Stimulated activated CD8-positive, alpha-beta memory T cell treated with anti-CD3 and anti-CD28 coated beads, Interleukin-7, amount 100 ng/mL, for 1 hour (primary cell): ENCODE results near the gene CCDC187.
"Not testable (repeated sequence)": the region's sequence is repeated elsewhere in the genome, so short reads cannot be mapped to it uniquely, and the experiment has no call there.

Source experiments
- DNase-seq, 2 donors: peaks; one replicate each; pipeline ENCODE4 v3.0.0-alpha.2; 2020; ENCODE audit warnings: low read depth in 2 of 2

Gene CCDC187

DNA sequence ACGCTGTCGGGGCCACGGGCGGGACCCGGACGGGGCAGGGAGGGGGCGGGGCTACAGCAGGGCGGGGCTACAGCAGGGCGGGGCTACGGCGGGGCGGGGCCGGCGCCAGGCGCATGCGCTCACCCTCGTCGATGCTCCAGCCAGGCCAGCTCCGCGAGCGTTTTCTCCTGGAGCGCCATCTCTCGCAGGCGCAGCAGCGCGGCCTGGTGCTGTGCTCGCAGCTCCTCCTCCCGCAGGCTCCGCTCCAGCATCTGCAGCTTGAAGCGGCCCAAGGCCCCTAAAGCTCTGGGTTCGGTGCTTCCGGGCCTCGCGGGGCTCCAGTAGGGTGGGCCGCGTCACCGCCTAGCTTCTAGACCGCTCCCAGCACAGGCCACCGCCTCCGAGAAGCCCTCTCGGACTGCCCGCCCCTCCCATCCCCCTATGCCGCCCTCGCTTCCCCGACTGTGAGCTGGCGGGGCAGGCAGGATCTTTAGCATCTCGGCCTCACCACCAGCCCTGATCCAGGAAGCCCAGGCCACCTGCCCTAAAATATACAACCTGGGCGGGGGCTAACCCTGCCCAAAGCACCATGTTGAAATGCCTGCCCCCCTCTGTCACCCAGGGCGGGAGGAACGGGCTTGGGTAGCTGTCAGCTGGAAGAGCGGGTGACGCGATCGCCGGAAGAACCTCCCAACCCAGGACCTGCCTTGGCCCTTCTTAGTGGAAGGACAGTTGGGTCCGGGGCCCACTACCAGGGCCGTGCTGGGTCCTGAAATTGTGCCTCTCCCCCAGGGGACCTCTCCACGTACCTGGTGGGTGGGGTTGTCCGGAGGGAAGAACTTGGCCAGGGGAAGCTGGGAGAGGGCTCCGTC, 36.4 kb downstream of the CCDC187 start:
- peak; percentile 76 to 79 for DNase-seq

DNA sequence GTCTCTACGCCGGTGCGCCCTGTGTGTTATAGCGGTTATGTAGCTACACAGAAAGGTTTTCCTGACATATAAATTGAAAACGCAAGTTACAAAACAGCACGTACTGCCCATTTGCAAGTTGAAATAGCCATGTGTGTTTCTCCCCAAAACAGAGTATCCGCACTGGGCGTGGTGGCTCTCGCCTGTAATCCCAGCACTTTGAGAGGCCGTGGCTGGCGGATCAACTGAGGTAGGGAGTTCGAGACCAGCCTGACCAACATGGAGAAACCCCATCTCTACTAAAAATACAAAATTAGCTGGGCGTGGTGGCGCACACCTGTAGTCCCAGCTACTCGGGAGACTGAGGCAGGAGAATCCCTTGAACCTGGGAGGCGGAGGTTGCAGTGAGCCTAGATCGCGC, 37.3 kb downstream of the CCDC187 start:
- DNase-seq = not testable (repeated sequence)

DNA sequence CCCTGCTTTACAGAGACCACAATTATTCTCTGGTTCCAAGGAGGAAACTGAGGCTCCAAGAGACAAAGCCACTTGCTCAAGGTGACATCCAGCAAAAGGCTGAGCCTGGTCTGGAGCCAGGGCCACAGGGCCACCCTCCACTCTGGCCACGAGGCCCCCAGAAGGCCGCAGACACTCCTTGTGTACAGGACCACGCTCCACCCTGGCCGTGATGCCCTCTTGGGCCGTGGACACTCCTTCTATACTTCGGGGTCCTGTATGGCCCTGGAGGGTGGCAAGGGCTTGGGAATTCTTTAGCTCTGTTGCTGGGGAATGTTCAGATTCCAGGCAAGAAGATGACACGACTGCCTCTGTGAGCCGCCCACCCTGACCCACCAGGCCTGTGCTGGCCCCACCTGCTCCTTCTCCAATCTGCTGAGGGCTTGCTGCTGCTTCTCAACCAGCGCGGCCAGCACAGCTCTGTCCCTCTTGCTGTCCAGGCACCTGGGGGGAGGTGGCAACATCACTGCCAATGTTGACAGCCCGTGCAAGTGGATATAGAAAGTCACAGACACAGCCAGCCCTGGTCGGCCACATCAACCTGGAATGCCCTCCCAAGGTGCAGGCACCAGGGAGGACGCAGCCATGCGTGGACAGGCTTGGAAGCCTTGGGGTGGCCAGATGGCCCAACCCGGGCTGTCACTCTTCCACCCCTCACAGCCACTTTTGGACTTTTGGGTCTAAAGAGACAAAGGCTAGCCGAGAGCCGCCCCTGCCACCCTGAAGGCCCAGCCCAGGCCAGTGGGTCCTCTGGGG, 38.1 kb downstream of the CCDC187 start:
- DNase-seq = no peak

DNA sequence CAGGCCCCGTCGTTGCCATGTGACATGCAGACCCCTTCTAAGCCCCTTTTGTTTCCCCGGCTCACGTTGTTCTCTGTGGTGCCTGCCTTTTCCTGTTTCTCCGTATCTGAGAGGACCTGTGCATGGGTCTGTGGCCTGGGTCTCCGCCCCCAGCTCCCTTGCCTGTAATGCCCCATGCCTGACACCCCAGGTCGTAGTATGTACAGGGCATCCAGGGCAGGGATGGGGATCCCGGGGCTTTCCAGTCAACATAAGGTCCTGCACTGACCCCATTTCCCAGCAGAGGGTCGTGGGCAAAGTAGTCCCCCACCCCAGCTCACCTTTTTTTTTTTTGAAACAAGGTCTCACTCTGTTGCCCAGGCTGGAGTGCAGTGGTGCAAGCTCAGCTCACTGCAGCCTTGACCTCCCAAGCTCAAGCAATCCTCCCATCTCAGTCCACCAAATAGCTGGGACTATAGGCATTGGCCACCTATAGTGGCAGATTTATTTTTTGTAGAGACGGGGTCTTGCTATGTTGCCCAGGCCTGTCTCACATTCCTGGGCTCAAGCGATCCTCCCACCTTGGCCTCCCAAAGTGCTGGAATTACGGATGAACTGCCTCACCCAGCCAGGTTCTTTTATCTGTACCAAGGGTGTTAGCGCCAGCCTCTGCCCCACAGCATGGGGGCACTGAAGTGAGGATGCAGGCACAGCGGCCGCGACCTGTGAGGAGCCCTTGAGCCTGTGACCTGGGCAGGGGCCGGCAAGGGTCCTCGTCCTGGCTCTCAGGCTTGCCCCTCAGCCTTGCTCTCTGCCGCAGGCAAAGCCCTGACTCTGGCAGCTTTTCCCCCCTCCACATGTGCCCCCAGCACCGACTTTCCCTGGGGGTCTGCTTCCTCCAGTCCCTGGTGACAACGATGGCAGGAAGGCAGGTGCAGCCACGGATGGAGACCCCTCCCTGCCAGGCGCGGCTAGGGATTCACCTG, 39.2 kb downstream of the CCDC187 start:
- no peak for DNase-seq

DNA sequence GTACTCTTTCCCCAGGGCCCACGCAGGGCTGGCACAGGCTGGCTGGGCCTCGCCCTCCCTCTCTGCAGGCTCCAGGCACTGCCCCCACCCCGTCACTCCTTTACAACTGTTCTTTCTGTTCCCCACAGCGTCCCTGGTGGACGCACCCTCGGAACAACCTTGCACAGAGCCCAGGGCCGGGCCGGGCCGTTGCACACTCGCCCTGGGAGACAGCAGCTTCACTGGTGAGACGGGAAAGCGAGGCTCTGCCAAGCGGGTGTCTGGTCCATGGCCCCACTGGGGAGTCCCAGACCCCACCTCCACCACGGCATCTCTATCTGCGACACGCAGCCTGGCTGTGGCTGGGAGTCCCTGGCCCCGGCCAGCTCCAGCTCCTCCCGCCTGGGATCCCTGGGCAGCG, 39.9 kb downstream of the CCDC187 start:
- DNase-seq = no peak

DNA sequence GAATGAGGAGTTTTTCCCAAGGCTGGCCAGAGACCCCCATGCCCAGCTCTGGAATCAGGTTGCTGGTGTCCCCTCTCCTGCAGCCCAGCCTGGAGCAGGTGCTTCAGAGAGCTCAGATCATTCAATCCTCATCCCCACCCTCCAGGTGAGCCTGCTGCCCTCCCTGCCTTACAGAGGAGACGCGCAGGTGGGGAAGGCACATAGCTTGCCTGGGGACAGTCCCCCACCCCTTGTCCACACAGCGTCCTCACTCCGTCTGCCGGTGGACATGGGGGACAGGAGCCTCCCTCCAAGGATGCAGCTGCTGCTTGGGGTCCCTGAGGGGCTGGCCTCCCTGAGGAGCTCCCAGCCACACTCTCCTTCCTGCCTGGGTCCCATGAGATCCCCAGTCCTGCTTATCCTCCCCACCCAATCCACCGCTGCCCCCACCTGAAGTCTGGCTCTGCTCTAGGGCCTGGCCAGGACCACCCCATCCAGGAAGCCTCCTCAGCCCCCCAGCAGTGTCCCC, 41.2 kb downstream of the CCDC187 start:
- no peak for DNase-seq

DNA sequence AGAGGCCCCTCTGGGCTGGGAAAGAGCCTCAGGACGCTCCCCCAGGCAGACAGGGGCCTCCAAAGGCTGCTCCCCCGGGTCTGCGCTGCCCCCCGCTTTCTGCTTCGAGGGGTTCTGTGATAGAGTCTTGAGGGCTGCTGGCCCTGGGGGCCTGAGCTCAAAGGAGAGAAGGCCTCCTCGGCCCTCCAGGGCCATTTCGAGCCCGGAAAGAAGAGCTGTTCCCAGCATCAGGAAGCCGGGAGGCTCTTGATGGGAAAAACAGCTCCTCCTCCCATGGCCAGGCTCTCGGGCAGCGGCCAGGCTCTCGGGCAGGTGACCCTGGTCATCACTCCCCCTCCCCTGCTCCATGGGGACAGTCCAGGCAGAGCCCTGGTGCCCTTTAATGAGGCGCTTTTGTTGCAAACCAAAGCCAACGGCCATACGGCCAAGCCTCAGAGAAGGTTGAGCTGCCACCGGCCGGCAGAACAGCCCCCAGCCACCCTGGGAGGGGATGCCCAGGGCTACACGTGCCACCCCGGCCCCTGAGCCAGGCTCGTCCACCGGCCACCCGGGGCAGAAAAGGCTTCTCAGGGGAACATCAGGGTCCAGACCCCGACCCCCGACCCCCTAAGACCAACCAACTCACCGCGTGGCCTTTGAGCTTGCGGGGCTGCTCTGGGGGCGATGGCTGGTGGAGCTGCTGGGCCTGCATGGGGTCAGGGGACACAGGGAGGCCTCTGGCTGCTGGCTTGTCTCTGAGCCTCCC, 42.0 kb downstream of the CCDC187 start:
- DNase-seq = no peak

DNA sequence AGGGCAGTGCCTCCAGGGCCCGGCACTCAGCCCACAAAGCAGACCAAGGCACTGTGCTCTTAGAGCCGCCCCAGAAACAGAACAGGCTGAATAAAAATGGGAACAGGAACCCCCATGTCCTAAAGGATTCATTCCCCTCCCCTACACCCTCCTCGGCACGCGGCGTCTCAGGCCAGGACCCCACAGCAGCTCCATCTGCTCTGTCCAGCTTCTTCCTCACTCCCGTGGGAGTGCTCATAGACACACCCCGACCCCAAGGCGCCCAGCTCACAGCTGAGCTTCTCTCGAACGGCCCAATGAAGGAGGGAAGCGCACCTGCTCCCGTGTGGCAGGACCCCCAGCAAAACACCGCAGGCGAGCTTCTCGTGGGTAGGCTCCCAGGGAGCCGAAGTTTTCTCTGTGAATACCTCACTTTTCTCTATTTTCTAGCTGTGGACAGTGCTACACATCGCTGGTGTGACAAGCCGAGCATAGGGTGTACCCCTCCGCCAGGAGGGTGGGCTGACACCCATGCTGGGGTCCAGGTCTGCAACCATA, 42.9 kb downstream of the CCDC187 start:
- no peak for DNase-seq

DNA sequence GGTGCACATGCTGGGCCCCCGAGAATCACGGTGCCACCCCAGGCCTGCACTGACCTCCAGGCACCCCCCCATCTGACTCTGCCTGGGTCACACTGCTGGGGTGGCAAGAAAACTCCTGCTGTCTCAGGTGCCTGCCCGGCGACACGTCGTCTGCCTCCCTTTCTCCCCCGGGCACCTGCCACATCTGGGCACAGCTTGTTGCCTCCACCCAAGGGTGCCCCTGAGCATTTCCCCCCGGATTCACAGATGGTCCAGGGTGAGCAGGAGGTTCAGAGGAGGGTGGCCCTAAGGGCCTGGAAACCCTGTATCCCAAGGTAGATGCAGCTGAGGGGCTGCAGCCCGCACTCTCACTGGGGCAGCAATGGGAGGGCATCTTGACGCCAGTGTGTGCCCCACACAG, 43.4 kb downstream of the CCDC187 start:
- no peak for DNase-seq

DNA sequence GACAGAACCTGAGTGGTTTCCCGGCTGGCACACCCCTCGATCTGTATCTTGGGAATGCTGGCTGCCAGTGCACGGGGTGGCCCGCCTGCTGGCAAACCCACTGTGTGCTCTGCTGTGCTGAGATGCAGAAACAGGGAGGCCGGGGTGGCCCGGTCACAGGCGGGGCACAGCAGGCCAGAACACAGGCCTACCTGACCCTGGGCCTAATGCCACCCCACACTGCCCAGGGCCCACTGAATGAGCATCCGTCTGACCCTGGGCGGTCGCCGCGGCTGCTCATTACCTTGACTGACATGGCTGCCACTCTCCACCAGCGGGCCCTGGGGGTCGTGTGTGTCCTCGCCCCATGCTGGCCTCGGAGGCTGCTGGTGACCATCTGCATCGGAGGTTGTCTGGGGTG, 44.1 kb downstream of the CCDC187 start:
- no peak for DNase-seq

DNA sequence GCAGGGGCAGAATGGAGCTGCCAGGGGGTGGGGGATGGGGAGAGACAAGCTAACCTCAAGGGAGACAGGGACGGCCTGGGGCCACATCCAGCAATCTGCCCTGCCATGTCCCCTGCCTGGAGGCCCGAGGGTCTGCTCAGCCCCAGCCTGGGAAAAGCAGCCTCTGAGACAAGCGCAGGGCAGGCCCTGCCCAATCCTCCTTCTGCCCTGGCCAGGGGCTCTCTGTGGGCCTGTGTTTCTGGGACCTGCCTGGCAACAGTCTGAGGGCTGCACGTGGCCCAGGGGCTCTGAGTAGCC, 44.4 kb downstream of the CCDC187 start:
- no peak for DNase-seq

DNA sequence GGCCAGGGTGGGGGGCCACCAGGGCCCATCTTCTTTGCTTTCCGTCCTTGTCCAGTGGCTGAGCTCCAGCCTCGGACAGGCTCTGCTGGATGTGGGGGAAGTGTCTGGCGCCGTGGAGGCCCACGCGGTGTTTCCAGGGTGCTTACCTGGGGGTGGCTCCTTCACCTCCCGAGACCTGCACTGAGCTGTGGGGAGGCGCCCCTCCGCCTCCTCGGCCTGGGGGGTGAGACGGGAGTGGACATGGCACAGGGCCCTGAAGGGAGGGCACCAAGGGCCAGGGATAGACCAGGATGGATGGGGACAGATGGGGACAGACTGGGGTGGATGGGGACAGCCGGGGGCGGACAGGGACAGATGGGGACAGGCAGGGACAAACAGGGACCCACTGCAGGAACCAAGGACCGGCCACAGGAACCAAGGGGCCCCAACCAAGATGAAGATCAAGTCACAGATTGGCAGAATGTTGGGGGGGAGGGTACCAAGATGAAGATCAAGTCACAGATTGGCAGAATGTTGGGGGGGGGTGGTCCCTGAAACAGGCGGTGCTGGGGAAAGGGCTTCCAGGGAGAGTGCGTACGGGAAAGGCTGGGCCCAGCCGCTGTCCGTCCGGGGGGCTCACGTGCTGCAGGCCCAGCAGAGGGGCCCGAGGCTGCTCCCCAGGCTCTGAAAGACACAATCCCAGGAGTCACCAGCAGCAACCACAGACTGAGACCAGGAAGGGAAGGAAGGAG, 44.9 kb downstream of the CCDC187 start:
- no peak for DNase-seq

DNA sequence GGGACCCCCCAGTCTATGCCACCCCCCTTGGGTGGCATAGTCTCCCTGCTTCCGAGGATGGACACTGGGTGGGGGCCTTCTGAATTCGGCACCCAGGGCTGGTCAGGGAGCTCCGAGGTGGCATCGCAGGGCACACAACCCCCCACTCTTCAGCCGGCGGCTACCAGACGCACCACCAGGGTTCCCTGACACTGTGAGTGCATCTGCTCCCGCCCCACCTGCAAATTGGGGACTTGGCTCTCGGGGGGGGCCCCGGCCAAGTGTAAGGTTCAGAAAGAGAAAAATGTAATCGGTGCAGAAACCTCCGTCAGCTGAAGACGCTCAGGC, 45.6 kb downstream of the CCDC187 start:
- no peak for DNase-seq

DNA sequence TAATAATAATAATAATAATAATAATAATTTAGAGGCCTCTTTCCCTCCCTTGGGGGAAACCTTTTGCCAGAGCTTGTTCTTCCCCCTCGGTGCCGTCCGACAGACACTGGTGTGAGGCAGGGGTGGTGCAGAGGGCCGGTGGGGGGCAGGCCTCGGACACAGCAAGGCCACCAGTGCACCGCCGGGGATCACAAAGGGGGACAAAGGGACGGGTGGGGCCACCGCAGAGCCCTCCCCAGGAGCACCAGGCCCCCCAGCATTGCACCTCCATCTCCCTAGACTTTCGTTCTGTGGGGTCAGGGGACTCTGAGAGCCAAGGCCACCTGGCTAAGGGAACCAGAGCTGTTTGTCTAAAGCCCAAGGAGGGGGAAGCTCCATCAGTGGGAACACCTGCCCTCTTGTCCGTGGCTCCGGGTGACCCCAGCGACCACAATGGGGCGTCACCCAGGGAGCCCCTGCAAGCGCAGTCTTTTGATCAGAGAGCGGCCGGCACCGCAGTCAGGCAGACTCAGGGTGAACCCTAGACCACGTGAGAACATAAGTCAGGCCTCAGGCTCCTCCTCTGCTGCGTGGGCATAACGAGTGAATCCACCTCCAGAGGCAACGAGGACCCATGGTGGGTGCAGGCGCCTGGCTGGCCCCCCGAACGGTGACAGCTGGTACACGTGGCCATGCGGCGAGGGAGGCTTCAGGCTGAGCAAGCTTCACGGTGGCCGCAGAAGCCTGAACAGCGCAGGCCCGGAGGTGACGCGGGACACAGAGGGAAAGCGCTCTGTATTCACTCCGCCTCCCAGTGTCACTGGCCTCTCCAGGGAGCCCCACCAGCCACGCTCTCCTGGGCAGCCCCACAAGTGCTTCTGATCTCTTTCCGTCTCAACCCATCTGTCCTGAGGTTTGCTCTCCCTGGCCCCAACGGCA, 46.3 kb downstream of the CCDC187 start:
- DNase-seq = no peak

DNA sequence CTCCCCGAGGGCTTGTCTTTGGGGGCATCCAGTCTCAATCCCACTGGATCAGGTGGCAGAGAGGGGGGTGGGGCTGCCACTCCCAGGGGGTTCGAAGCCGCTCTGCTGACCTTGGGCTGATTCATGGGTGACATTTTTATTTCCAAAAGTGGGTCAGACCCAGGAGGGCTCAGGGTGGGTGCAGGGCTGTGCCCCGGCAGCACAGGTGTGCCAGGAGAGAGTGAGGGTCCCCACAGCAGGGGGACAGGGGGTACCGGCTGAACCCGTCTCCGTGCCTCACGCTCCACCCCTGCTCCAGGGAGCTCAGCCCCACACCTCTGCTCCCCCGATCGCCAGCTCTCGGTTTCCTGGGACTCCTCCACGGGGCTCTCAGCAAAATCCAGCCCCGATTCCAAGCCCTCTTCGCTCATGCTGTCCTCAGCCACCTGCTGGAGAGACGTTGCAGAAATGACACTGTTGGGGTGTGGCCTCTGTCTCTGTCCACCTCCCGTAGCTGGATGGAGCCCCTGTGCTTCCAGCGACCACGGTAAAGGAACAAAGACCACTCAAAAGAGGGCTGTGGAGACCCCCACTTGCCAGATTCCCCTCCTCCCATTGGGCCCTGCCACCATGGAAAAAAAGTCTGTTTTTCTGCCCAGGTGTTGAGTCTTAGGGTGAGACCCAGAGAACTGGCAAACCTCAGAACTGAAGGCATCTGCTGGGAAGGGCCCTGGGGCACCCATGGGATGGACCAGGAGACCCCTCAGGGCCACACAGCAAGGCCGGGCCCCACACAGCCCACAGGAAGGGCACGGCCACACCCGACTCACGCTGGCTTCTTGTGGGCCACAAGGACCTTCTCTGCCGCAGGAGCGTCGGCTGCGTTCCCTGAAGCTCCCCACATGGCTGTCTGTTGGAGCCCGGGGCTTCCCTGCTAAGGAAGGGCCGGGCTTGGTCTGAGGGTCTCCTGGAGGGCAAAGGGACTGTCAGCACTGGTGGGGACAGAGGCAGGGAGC, 47.7 kb downstream of the CCDC187 start:
- no peak for DNase-seq

DNA sequence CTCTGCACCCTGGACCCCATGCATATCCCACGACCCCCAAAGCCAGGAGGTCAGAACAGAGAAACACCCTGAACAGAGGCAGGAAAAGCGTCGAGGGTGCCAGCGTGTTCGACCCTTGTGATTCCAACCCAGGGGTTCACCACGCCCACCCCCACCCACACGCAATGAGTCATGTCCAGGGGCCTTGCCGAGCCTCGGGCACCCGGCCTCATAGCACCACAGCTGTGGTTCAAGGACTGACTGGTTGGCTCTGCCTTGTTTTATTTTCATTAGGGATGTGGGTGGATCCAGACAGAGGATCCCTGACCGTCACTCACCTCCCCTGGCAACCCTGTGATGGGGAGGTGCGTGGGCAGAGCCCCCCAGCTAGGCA, 48.7 kb downstream of the CCDC187 start:
- no peak for DNase-seq

DNA sequence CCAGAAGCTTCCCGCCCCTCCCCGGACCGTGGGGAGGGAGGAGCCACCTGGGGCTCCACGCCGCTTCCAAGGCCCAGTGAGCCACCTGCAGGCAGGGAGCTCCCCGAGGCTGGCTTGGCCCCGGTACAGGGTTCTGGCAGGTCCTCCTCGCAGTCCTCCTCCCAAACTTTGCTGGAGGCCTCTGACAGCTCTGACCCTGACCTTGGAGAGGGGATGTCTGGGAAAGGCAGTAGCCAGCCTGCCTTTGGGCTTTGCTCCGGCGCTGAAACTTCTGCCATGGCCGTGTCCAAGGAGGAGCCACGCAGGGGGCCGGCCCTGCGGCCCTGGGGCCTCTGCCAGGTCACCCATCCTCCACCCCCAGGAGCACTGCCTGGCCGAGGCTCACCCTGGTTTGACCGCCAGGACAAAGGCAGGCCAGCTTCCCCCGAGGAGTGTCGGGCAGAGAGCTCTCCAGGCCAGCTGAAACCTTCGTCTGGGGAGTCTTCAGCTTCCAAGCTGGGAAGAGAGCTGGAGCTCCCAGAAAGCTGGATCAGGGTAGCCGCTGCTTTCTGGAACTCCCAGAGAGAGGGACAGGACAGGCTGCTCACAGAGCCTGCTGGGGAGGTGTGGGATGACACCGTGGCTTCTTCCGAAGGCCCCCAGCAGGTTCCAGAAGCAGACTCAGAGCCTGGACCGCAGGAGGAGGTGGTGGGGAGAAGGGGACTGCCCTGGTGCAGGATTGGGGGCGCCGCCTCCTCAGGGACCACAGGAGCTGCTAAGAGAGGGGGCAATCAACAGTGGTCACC, 49.3 kb downstream of the CCDC187 start:
- no peak for DNase-seq
